Activated CD4-positive, alpha-beta T cell treated with anti-CD3 and anti-CD28 coated beads, Interleukin-2, Interleukin-6, amounts not matched to agents 100 ng/mL and 50 ng/mL, durations not matched to agents 16 hours and 8 hours (primary cell): ENCODE data around the gene RALGAPA2.

Experiments
- DNase-seq: peaks from one replicate; pipeline ENCODE4 v3.0.0-alpha.2; 2020

RALGAPA2 gene

DNA sequence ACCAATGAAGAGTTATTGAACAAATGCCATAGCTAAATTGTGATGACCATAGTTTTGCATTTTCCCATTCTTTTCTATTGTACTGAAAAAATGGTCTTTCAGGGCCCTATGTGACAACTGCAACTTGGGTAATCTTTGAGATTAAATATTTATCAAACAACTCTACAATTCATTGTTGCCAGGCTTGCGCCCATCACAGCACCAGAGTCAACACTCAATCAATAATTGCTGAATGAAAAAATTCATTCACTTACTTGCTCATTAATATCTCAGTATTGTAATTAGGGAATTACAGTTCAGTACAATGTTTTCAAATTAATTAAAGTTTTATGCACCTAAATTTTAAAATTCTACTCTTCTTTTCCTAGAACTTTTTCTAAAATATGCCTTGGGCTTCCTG is 7.7 kb upstream of the RALGAPA2 start:
- DNase-seq, result no peak

- no peak for DNase-seq
Measured at GRCh38 chr20:20719411-20719810, 7.0 kb upstream of the RALGAPA2 start.

DNA sequence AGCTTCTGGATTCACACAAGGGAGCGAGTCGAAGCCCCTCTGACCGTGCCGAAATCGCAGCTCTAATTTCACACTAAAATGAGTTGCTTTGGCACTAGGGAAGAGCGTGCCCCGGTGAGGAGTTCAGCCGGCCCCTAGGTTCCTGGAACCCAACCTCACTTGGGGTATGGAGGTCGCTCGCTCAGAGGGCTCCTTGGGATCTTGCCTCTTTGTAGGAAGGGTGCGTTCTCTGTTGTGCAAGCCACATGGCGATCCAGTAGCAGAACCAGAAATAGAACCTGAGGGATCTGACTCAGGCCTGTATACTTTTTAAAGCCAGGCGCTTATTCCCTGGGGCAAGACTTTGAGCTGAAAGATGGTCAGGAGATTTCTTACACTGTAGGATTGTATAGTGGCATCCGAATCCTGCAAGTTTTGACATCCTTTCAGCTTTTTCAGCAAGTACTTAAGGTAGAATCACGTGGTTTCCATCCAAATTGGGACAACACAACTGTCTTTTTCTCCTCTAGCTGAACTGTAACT is 861 bp upstream of the RALGAPA2 start:
- DNase-seq, result no peak

DNA sequence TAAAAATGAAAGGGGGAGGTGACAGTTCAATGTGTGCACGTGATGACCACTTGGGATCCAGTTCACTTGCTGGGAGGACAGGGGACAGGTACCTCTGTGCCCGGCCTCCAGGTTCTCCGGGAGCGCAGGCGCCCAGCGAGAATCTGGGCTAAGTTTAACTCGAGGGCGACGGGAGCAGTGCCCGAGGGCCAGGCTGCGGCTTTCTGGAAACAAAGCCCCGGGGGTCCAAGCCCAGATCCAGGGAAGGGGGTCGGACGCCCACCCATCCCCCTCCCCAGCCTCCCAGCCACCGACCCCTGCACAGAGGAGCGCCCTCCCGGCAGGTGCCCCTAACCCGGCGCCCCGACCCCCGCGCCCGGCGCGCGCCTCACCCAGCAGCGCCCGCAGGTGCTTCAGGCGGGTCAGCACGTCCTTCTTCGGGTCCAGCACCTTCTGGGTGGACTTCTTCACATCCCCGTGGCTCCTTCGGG is 405 bp downstream of the RALGAPA2 start:
- no peak for DNase-seq

- peak; percentile 15 for DNase-seq
Measured at GRCh38 chr20:20711413-20711812, 1.0 kb downstream of the RALGAPA2 start.

GRCh38 chr20:20710443-20711315 is 1.8 kb downstream of the RALGAPA2 start:
- peak; percentile 57 for DNase-seq

GRCh38 chr20:20709887-20710286 is 2.6 kb downstream of the RALGAPA2 start:
- DNase-seq, result no peak

- no peak for DNase-seq
Measured at GRCh38 chr20:20706285-20706684, 6.2 kb downstream of the RALGAPA2 start.

DNA sequence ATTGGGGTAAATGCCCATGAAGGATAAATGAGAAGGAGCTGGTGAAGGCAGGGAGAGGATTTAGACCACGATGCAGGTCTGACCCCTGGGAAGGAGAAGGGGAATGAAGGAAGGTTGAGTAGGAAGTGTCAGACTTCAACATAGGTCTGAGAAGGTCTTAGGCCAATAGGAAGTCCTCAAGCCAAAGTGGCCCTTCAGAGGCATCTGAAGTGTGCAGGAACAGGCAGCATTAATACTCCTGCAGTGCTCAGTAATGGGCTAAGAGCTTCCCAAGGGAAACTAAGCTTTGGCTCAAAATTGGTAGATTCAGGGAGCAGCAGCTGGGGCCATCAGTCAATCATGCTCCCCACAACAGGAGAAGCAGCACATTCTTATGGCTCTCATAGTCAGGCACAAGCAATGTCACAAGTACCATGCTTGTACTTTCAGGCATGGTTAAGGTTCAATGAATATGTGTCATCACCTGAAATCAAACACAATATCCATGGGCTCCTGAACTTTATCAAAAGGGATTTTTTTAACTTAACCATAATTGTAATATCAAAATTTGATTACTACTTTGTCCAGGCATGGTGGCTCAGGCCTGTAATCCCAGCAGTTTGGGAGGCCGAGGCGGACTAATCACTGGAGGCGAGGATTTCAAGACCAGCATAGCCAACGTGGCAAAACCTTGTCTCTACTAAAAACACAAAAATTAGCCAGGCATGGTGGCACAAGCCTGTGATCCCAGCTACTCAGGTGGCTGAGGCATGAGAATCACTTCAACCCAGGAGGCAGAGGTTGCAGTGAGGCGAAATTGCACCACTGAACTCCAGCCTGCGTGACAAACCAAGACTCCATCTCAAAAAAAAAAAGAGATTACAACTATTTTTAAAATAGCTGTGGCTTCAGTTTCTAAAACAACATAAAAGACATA is 9.9 kb downstream of the RALGAPA2 start:
- no peak for DNase-seq

DNA sequence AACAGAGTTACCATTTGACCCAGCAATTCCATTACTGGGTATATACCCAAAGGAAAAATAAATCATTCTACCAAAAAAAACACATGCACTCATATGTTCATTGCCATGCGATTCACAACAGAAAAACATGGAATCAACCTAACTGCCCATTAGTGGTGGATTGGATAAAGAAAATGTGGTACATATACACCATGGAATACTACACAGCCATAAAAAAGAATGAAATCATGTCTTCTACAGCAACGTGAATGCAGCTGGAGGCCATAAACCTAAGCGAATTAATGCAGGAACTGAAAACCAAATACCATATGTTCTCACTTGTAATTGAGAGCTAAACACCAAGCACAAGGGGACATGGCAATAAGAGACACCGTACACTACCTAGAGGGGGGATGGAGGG is 12.5 kb downstream of the RALGAPA2 start:
- DNase-seq, result no peak

DNA sequence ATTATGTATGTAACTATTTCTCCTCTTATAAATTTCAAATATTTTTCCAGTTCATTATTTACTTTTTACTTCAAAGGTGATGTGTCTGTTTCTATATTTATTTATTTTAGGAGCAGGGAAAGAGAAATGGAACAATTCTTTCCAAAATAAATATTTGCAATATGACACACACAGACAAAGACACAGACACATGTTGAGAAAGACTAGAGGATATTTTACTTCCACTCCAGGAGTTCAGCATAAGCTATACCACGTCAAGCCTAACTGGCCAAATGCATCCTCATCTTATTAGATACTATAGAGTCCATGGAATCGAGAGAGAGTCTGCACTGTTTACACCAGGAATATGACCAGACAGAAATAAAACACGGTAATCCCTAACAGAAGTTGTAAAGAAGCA is 13.3 kb downstream of the RALGAPA2 start:
- no peak for DNase-seq

- no peak for DNase-seq
Measured at GRCh38 chr20:20697325-20697845, 15.1 kb downstream of the RALGAPA2 start.

- no peak for DNase-seq
Measured at GRCh38 chr20:20695250-20695816, 17.1 kb downstream of the RALGAPA2 start.

DNA sequence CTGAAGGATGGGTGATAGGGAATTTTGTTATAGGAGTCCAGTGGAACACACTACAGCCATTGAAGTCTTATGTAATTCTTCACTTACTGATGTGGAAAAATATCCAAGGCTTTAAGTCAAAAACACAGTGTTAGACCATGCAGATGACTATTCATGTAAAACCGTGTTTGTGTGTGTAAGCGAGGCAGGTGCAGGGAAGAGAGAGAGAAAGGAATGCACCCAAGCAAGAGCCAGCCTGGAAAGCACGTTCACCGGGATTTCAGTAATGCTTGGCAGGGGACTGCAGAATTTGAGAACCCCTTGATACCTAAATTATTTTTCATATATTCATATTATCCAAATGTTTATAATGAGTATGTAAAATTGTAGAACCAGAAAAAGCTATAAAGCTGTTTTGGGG is 17.9 kb downstream of the RALGAPA2 start:
- no peak for DNase-seq

- DNase-seq, result no peak
Measured at GRCh38 chr20:20692587-20692986, 19.9 kb downstream of the RALGAPA2 start.

DNA sequence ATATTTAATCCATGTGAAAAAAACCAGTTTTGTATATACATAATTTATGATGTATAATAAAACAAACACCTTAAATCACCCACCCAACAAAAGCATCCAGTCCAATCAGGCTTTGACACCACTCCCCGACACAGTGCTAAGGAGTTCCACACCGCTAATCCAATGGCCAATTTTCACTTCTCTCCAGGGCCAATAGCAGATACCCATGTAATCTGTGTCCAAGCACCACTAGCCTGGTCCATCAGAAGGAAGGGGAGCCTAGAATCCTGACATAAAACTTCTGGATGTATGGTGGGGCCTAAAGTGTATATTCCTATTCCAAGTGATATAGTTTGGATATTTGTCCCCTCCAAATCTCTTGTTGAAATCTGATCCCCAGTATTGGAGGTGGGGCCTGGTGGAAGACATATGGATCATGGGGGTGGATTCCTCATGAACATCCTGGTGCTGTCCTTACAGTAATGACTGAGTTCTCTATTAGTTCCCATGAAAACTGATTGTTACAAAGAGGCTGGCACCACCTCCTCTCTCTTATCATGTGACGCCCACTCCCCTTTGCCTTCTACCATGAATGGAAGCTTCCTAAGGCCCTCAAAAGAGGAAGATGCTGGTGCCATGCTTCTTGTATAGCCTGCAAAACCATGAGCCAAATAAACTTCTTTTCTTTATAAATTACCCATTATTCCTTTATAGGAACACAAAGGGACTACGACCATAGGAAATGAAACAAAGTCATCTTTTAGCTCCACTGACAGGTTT is 20.8 kb downstream of the RALGAPA2 start:
- no peak for DNase-seq

- no peak for DNase-seq
Measured at GRCh38 chr20:20690676-20691476, 21.6 kb downstream of the RALGAPA2 start.

DNA sequence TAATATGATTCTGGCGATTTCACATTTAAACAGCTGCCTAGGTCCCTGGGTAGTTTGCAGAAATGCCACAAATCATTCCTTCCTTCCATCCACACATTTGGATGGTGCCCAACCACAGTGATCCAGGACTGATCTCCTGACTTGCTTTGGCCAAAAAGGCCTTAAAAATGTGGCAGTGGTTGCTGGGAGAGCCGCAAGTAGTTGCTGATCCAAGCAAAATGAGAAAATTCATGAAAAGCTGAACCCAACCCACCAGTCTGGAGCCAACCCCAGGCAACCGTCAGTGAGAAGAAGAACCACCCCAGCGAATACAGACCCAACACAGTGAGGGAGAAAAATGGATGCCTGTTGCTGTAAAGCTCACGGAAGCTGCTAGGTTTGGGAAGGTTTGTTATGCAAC is 25.1 kb downstream of the RALGAPA2 start:
- DNase-seq, result no peak

- no peak for DNase-seq
Measured at GRCh38 chr20:20685635-20686034, 26.8 kb downstream of the RALGAPA2 start.

GRCh38 chr20:20683481-20684321 is 28.7 kb downstream of the RALGAPA2 start:
- no peak for DNase-seq
